GM18520 (cell line): ENCODE results near the gene XRCC4.
"Not testable (repeated sequence)": the region's sequence is repeated elsewhere in the genome, so short reads cannot be mapped to it uniquely, and the experiment has no call there.

Experiments used
- ATAC-seq: cut with Tn5 transposase; IDR thresholded peaks from one replicate; pipeline ENCODE4 v1.9.1; 2021; ENCODE audit not compliant: unreplicated experiment

Gene XRCC4

DNA sequence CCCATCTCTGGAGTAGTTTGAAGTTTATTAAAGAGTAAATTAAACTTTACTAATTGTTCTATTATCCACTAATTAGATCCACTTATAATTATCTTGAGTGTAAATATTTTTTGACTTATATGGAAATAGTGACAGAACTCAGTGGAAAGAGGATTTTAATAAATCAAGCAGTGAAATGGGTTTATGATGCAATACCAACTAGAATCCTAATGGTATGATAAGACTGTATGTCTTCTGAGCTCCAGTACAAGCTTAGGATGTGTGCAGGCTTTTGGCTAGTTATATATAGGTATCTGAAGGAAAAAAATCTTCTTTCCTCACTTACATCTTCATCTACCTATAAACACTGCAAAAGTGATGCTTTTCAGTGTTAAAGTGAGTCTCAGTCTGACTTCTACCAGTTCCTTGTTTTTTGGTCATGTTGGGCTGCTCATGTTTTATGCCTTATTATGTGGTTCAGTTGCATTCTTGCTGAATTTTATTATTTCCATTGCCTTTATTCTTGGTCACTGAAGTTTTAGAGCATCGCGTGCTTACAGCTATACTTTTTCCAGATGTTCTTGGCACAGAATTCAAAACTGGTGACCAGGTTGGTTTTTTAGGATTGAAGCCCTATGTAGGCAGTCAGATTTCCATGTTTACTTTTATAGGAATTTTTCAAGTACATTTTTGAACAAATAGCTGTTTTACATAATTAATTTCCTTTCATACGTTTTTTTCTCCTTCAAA lies 30.5 kb downstream of the XRCC4 start:
- ATAC-seq: no peak

DNA sequence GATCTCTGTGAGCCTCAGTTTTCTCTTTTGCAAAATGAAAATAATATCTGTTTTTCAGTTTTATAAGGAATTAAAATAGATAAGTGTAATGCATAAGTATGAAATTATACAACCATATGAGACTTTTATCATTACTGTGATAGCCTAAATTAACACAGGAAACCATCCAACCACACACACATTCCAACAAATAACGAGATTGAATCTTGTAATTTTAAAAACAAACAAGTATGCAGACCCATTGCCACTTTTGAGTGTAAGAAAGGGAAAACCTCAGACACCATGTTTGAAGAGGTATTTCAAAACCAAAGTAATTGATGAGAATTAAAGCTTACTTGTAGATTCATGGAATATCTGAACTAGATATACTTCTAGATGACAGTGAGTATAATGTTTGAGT lies 32.0 kb downstream of the XRCC4 start:
- no peak for ATAC-seq

DNA sequence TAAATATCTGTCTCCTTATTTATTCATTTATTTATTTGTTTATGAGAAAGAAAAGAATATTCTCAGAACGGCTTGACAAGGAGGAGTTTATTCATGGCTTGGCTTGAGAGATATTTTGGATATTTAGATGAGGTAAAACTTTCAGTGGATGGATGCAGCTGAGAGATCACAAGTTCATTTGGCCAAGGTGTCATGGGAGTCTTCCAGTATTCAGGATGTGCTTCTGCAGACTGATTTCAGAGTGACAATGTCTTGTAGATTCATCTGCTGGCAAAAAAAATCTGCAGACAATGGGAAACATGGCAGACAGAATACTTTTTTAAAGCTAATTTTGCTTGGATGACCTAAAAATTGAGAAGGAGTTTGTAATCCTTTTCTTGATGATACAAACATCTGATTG lies 38.5 kb downstream of the XRCC4 start:
- ATAC-seq: no peak

DNA sequence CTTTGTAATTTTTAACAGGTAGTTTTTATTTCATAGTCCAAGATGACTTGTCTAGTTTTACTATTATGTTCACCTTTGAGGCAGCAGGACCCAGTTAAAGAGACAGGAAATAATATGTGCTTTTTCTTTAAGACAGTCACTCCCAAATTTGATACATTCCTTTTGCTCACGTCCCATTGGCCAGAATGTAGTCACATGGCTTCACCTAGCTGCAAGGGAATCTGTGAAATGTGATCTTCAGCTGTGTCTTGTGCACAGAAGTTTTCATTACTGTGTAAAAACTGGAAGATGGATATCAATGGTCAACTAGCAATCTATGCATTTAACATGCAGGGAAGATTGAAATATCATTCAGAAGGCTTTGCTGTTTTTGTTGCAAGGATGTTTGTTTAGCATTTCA lies 41.1 kb downstream of the XRCC4 start:
- ATAC-seq: no peak

DNA sequence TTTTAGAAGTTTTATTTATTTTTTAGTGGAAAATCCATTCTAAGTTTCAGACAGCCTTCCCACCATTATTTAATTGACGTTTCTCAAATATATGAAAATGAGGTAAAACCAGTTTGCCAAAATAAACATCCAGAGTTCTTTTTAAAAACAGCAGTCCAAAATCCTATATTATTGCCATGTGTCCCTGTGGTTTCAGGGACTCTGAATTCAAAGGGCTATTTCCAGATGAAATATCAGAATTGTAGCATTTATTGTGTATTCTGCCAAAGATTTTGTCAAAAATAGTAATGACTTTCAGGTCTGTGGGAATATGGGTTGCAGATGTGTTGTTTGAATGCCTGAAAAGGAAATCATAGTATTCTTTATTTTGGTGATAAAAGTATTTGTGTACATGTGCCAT lies 41.6 kb downstream of the XRCC4 start:
- ATAC-seq: no peak

DNA sequence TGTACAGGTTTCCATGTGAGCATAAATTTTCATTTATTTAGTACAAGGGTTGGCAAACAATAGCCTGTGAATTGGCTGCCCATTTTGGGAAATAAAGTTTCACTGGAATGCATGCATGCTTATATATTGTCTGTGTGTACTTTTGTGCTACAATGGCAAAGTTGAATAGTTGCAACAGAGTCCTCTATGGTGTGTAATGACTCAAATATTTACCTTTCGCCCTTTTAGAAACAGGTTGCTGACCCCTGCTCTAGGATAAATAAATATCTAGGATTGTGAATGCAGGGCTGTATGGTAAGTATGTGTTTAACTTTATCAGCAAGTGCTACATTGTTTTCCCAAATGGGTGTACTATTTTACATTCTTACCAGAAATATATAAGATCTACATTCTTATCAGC lies 47.2 kb downstream of the XRCC4 start:
- ATAC-seq: no peak

DNA sequence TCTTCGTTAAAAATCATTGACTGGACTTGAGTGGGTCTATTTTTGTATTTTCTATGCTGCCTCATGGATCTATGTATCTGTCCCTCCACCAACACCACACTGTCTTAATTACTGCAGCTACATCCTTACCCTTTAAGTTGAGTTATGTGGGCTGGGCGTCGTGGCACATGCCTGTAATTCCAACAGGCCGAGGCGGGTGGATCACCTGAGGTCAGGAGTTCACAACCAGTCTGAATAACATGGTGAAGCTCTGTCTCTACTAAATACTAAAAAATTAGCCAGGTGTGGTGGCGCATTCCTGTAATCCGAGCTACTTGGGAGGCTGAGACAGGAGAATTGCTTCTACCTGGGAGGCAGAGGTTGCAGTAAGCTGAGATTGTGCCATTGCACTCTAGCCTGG lies 48.2 kb downstream of the XRCC4 start:
- ATAC-seq: no peak

DNA sequence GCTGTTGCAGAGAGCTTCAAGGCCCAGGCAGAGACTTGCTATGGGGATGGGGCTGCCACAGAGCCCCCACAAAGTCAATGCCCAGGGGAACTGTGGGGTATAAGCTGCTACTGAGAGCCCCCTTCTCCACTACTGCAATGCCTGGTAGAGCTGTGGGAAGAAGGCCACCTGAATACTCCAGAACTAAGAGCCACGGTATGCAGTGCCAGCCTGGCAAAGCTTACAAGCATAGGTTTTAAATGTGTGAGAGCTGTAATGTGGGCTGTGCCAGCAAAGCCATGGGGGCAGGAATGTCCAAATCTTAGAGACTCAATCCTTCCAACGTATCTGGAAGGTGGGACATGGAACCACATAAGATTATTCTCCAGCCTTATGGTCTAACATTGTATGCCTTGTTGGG lies 49.2 kb downstream of the XRCC4 start:
- ATAC-seq: no peak

DNA sequence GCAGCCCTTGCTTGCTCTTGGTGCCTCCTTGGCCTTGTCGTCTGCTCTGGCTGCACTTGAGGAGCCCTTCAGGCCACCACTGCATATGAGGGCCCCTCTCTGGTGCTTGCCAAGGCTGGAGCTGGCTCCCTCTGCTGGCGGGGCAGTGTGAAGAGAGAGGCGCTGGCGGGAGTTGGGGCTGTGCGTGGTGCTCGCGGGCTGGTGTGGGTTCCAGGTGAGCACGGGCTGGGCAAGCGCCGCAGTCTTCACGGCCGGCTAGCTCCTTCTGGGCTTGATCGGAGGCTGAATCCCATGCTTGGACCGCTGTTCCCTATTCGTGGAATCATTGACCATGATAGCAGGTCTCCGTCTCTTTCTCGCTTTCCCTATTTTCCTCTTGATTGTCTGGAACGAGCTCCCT lies 56.5 kb downstream of the XRCC4 start:
- ATAC-seq: no peak

DNA sequence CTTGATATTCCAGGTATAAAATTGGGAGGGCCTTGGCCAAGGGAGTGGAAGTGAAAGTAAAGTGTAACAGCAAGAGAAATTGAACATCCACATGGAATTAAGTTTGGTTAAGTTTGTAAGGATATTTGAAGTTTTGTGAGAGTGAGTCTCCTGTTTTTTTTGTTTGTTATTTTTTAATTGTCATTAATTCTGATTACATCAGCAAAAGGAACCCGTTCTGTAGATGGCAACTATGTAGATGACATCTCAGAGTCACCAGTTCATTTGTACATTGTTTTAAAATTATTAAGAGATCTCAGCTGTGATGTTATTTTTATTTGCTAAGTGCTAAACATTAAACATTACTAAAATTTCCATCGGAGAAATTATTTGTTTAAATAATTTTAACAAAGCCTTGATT lies 65.2 kb downstream of the XRCC4 start:
- no peak for ATAC-seq

DNA sequence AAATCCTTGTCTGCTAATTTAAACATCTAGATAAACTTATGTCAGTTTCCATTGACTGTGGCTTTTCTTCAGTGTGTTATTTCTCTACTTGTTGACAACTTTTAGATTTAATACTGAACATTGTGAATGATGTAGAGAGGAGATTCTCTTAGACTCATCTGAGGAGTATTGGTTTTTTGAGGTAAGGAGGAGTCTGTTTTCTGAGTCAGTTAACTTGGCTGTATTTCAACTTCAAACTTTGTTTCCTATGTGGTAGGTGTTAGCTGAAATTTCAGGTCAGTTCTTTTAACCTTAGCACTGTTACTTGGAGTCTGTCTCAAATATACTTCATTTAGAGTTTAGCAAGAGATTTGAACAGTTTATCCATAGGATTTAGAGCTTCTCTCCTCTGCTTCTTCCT lies 67.9 kb downstream of the XRCC4 start:
- no peak for ATAC-seq

DNA sequence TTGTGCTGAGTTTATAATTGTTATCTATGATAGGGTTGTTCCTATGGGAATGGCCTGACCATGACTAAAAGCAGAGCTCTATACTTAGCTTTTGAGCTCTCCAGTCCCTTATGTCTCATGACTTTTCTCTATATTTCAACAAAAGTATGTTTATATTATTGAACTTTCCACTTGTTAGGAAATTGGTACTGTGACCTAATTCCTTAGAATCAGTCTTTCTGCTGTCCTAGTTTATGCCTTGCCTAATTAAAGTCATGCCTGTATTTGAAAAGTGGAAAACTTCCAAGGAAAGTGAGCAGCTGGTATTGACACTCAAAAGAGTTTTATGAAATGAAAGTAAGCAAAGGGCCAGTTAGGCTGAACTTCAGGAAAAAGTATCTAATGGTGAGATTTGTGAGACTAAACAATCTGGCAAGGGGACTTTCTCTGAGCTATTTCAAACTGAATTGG lies 68.6 kb downstream of the XRCC4 start:
- no peak for ATAC-seq

DNA sequence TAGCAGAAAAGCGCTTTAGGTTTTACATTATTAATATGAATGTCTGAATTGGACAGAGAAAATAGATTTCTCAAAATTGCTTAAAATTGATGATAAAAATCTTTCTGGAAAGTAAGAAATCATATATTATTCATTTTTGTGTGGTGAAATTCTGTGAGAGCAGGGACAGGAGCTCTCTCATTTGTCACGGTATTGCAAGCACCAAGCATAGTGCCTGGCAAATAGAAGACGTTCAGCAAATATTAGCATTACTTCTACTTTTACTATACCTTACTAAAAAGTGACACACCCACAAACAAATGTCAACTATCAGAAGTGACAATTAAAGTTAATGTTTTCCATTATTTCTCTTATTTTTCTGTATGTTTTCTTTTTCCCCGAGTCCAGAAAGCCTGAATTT lies 69.1 kb downstream of the XRCC4 start:
- ATAC-seq: no peak

DNA sequence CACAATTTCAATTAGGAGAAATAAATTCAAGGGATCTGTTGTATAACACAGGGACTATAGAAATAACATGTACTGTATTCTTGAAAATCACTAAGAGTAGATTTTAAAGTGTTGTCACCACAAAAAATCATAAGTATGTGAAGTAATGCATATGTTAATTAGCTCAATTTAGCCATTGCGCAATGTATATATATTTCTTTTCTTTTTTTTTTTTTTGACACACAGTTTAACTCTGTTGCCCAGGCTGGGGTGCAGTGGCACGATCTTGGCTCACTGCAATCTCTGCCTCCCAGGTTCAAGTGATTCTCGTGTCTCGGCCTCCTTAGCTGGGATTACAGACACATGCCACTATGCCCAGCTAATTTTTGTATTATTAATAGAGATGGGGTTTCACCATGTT lies 70.2 kb downstream of the XRCC4 start:
- ATAC-seq: no peak

DNA sequence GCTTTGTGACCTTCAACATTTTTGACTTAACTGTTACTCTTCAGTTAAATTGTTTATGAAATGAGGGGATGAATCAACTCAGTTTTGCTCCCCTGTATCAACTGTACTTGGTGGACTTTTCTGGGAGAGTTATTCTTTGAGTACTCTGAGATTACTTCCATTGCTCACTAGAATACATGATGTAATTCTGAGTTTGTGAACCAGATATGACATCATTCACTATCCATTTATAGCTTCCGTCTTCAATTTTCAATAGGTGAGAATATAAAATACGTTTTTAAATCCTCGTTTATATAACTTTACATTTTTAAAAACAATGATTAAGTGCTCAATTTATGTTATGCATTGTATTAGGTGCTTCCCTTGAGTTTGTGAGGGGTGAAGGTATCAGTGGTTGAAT lies 71.0 kb downstream of the XRCC4 start:
- no peak for ATAC-seq

DNA sequence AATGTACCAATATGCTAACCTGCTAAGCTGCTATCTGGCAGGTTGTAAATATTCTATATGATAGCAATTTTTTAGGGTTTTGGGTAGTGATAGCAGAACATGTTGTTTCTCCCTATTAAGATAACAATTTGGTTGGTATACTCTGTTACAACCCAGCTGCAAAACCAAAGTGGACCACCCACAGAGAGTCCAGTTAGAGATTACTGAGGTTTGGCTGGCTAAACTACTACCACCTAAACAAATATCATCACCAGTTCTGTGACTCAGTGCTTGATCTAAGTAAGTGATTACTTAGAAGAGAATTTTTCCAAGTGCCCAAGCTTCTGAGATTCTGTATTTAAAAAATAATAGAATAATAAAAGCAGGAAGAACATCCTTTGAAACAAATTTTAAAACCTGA lies 72.3 kb downstream of the XRCC4 start:
- no peak for ATAC-seq

DNA sequence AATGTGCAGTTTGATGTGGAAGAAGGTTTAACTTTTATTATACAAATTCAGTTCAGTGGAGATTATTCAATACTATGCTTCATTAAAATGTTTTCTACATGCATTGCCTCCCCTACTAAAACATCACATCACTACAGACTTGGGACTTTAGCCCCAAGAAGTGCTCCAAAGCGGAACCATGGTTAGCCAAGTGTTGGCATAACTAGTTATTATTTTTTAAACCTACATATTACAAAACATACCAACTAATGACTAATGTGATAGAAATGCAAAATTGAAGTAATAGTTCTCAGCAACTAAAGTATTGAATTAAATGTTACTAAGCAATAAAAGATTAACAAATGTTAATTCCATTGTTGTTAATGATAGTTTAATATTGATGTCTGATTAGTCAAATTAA lies 74.5 kb downstream of the XRCC4 start:
- ATAC-seq: no peak

DNA sequence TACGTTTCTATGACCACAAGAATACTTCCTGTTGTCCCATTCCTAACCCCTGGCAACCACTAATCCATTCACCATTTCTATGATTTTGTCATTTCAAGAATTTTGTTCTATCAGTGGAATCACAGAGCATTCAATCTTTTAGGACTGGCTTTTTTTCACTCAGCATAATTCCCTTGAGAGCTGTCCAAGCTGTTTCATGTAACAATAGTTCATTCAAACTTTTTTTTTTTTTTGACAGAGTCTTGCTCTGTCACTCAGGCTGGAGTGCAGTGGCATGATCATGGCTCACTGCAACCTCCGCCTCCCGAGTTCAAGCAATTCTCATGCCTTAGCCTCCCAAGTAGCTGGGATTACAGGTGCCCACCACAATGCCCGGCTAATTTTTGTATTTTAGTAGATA lies 75.6 kb downstream of the XRCC4 start:
- not testable (repeated sequence) for ATAC-seq

DNA sequence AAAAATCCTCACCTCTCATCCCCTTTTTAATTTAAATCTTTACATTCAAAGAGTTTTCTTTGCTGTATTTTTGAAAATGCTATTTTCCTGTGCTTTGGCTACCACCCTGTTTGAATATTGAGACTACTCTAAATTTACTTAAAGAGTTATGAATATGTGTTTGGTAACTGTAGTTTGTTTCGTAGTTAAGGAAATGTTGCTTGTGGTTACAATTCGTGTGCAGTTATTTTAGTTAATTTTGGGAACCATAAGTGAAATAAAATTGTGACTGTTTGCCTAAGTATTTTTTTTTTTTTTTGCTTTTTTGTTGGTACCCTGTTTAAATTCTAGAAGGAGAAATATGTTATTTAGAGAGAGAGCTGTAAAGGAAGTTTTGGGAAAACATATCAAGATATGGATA lies 78.7 kb downstream of the XRCC4 start:
- ATAC-seq: no peak

DNA sequence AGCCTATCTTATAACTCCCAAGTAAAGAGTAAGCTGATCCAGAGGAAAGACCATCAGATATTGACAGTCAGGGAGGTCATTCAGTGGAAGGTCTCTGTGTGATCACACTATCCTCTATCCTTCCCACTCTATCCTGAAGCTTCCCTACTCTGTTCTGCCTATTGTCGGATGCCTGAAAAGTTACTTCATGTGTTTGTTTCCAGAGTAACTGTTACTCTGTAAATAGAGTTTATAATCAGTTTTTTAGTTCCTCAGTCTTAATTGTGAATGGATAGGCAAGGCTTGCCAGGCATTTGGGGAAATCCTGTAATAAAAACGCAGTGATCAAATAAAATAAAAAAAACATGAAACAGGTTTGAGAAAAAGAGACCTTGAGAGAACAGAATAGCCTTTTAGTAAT lies 79.8 kb downstream of the XRCC4 start:
- ATAC-seq: no peak

DNA sequence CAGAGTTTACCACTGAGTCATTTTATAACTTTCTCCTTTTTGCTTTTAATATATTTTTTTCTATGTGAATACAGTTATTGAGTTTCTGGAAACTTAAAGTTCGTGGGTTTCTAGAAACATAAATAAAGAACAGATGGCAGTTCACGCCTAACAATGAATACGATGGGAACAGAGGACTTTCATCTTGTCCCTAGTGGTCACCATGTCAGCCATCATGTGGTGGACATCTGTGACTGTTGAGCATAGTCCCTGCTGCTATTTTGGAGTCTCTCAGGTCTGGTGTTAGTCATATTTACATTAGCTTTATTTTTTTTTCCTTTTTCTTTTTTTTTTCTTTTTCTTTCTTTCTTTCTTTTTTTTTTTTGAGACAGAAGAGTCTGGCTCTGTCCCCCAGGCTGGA lies 85.3 kb downstream of the XRCC4 start:
- ATAC-seq: no peak

DNA sequence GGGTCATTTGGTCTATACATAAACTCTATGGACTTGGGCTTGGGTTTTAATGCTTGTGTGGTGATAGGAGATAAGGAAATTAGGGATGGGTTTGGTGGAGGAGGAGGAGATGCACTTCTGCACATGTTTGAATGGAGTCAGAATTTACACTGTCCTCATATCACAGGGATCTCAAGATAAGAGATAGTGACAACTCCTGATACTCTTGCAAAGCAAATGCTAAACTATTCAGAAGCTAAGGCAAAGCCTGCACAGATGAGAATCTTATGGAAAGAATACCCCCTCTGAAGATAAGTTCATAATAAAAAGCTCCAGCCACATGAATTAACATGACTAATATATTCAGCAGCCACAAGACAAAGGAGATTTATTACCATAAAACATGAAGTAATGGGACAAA lies 90.2 kb downstream of the XRCC4 start:
- no peak for ATAC-seq

DNA sequence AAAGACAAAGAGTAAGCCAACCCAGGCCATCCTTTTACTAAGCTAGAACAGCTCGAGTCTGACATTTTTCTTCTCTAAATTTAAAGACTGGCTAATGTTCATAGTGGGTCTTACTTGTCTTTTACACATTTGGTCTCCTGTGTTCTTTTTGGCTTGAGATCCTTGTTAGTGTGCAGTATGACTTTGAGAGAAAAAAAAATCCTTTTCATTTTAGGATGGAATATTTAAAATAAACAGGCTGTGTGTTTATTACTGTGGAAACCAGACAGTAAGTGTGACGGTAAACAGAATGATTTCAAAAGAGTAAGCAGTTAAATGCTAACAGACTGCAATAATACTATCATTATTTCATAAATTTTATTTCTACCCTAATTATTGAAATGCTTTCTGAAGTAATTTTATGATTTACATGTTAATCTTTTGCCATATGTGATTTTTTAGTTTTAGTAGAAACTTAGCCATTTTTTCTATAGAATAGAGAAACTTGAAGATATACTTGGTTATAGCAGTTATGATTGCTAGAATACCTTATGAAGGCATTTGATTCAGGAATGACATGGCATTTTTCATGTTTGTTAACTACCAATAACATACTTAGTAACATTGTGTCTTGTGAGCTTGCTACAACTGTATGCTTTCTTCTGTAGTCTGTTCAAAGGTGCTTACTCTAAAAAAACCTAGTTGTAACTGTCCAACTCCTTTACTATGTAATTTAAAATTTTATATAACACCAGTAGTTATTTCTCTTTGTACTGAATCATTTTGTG lies 92.4 kb downstream of the XRCC4 start:
- ATAC-seq: no peak
